Fibroblast of skin of right quadriceps (primary cell): ENCODE results near the gene IDI1.
"Not testable (repeated sequence)": the region's sequence is repeated elsewhere in the genome, so short reads cannot be mapped to it uniquely, and the experiment has no call there.

Source experiments
- DNase-seq: peaks from one replicate; pipeline ENCODE4 v3.0.0-alpha.2; 2013

The IDI1 gene

GRCh38 chr10:1063232-1063865 lies 14.4 kb upstream of the IDI1 start:
- DNase-seq = no peak

- peak; percentile 73 for DNase-seq
These were observed 13.2 kb upstream of the IDI1 start for GRCh38 chr10:1061930-1062774.

GRCh38 chr10:1059902-1060301 lies 11.0 kb upstream of the IDI1 start:
- DNase-seq = no peak

GRCh38 chr10:1058017-1058416 lies 9.1 kb upstream of the IDI1 start:
- no peak for DNase-seq

GRCh38 chr10:1057106-1057657 lies 8.3 kb upstream of the IDI1 start:
- DNase-seq = no peak

GRCh38 chr10:1056326-1057105 lies 7.6 kb upstream of the IDI1 start, which contains the start of gene WDR37:
Gene WDR37 (plus strand): TSS chr10:1056385. CDS start chr10:1072156, 15,771 bp downstream.
- DNase-seq = peak; percentile 85

GRCh38 chr10:1054684-1055083 lies 5.8 kb upstream of the IDI1 start:
- DNase-seq = no peak

GRCh38 chr10:1050554-1050953 lies 1.6 kb upstream of the IDI1 start:
- no peak for DNase-seq

GRCh38 chr10:1050145-1050544 lies 1.2 kb upstream of the IDI1 start:
- DNase-seq = peak; percentile 8

GRCh38 chr10:1049425-1049958 lies 573 bp upstream of the IDI1 start:
- DNase-seq = no peak

GRCh38 chr10:1048349-1048731 lies 579 bp downstream of the IDI1 start:
- DNase-seq = no peak

GRCh38 chr10:1047937-1048336 lies 982 bp downstream of the IDI1 start:
- no peak for DNase-seq

GRCh38 chr10:1045415-1045814 lies 3.5 kb downstream of the IDI1 start:
- no peak for DNase-seq

- DNase-seq = no peak
These were observed 4.0 kb downstream of the IDI1 start for GRCh38 chr10:1044964-1045363.

- DNase-seq = no peak
These were observed 4.8 kb downstream of the IDI1 start for GRCh38 chr10:1044146-1044545.

GRCh38 chr10:1043532-1043995 lies 5.4 kb downstream of the IDI1 start:
- no peak for DNase-seq

GRCh38 chr10:1041514-1041913 lies 7.4 kb downstream of the IDI1 start:
- DNase-seq = no peak

- DNase-seq = no peak
These were observed 8.8 kb downstream of the IDI1 start for GRCh38 chr10:1040133-1040532.

GRCh38 chr10:1038769-1039168 lies 10.2 kb downstream of the IDI1 start:
- not testable (repeated sequence) for DNase-seq

- DNase-seq = no peak
These were observed 11.8 kb downstream of the IDI1 start for GRCh38 chr10:1037098-1037497.

- no peak for DNase-seq
These were observed 12.6 kb downstream of the IDI1 start for GRCh38 chr10:1036341-1036791.

- no peak for DNase-seq
These were observed 13.7 kb downstream of the IDI1 start for GRCh38 chr10:1035201-1035600.

- DNase-seq = no peak
These were observed 14.2 kb downstream of the IDI1 start for GRCh38 chr10:1034758-1035157.
